ENCODE measurements around the gene SAMD4B.

- TF ChIP-seq CTCF (IDR thresholded peaks at IDR 0.05; ENCODE audit: control extremely low read depth in 1 of 3, insufficient read depth in 1 of 3, low read depth in 1 of 3, low read length in 3 of 3) (peak; percentile 92 to 98 (median 98)), EZH2 (IDR thresholded peaks at IDR 0.05; ENCODE audit: low read depth, low read length, severe bottlenecking) (no peak), ATF3 (IDR thresholded peaks at IDR 0.05; ENCODE audit: insufficient read depth, low read depth, low read length) (no peak), SRF (IDR thresholded peaks at IDR 0.05; ENCODE audit: low read depth, low read length) (no peak), CREB1 (IDR thresholded peaks at IDR 0.05) (peak; percentile 51; the same call in 1 of the 2 replicates), RNF2 (IDR thresholded peaks at IDR 0.05; ENCODE audit: borderline replicate concordance, low read depth, low read length, missing control alignments, poor library complexity, severe bottlenecking) (no peak)
These were observed 55.4 kb downstream of the SAMD4B start for GRCh38 chr19:39397360-39398296.

All from H1 (cell line).